Uterus (tissue), 2 donors: ENCODE data around the gene HIVEP3.

Experiments
- CTCF ChIP-seq, 4 experiments: fragments of 200-600 bp in 2 of 4; fragments of 450-650 bp in 2 of 4; sonication (generic) in 2 of 4; IDR thresholded peaks; one replicate each; pipeline ENCODE4 v1.5.1; 2016 to 2019; ENCODE audit warnings: antibody characterized with exemption in 4 of 4, mild to moderate bottlenecking in 2 of 4, moderate library complexity in 1 of 4
- POLR2A ChIP-seq, 2 donors: fragments of 450-650 bp; IDR thresholded peaks; one replicate each; pipeline ENCODE4 v1.6.1; 2016; ENCODE audit warnings: antibody characterized with exemption in 2 of 2, mild to moderate bottlenecking in 1 of 2, moderate library complexity in 1 of 2

- TF ChIP-seq CTCF (IDR thresholded peaks at IDR 0.05), result no peak
- no peak for TF ChIP-seq POLR2A (IDR thresholded peaks at IDR 0.05)
Observed at GRCh38 chr1:41917076-41917475, 1.6 kb downstream of the HIVEP3 start.
